Epithelial cell of esophagus (primary cell): ENCODE measurements around the gene NRXN3.

Source experiments
- DNase-seq: peaks from one replicate; pipeline ENCODE4 v3.0.0; 2010; ENCODE audit warnings: low read depth
- H3K4me3 ChIP-seq: 2 replicates; pipeline ENCODE4 v1.5.1; 2011; ENCODE audit warnings: mild to moderate bottlenecking, low read length, control low read depth
- CTCF ChIP-seq: IDR thresholded peaks from 2 replicates; pipeline ENCODE4 v1.5.1; 2011; ENCODE audit warnings: low read depth, mild to moderate bottlenecking, low read length, control low read depth, inconsistent platforms; ENCODE audit not compliant: insufficient read depth; ENCODE audit errors: missing control alignments

NRXN3 gene

GRCh38 chr14:78170203-78170602, at the start of gene NRXN3:
NRXN3 (plus strand) TSS chr14:78170373; CDS start chr14:78243094, 72,721 bp downstream.
- no peak within 1 kb of the TSS for H3K4me3 ChIP-seq
- peak; percentile 14 for DNase-seq
- no peak for TF ChIP-seq CTCF

GRCh38 chr14:78122436-78122835, 47.7 kb upstream of the NRXN3 start:
- no peak for DNase-seq
- TF ChIP-seq CTCF: no peak
- no peak overlapping the region for H3K4me3 ChIP-seq

GRCh38 chr14:78123650-78124253, 46.4 kb upstream of the NRXN3 start:
- no peak for DNase-seq
- TF ChIP-seq CTCF: no peak
- no peak overlapping the region for H3K4me3 ChIP-seq

- DNase-seq: no peak
- no peak overlapping the region for H3K4me3 ChIP-seq
- no peak for TF ChIP-seq CTCF
Observed at GRCh38 chr14:78127961-78128360, 42.2 kb upstream of the NRXN3 start.

- no peak for DNase-seq
- H3K4me3 ChIP-seq: no peak overlapping the region
- TF ChIP-seq CTCF: no peak
Observed at GRCh38 chr14:78129375-78129774, 40.8 kb upstream of the NRXN3 start.

GRCh38 chr14:78130356-78130755, 39.8 kb upstream of the NRXN3 start:
- peak; percentile 54 for DNase-seq
- no peak overlapping the region for H3K4me3 ChIP-seq
- TF ChIP-seq CTCF: no peak

GRCh38 chr14:78131201-78131600, 39.0 kb upstream of the NRXN3 start:
- TF ChIP-seq CTCF: no peak
- no peak overlapping the region for H3K4me3 ChIP-seq
- DNase-seq: no peak
